Stimulated activated naive CD8-positive, alpha-beta T cell treated with anti-CD3 and anti-CD28 coated beads, Interleukin-15, Interleukin-2, amounts not matched to agents 100 ng/mL and 50 ng/mL, for 24 hours (primary cell): ENCODE data around the gene TENT4A.

ENCODE experiments used
- H3K27ac Mint-ChIP-seq: one replicate; pipeline ENCODE4 v1.8.0; 2021; ENCODE audit warnings: mild to moderate bottlenecking, mixed read lengths
- H3K27me3 Mint-ChIP-seq: one replicate; pipeline ENCODE4 v1.8.0; 2021; ENCODE audit warnings: mixed read lengths
- H3K36me3 Mint-ChIP-seq: one replicate; pipeline ENCODE4 v1.8.0; 2021; ENCODE audit warnings: low read depth, mixed read lengths
- H3K4me1 Mint-ChIP-seq: one replicate; pipeline ENCODE4 v1.8.0; 2021; ENCODE audit warnings: low read depth, mixed read lengths
- H3K4me3 Mint-ChIP-seq: one replicate; pipeline ENCODE4 v1.8.0; 2021; ENCODE audit warnings: mild to moderate bottlenecking, mixed read lengths
- H3K9me3 Mint-ChIP-seq: one replicate; pipeline ENCODE4 v1.8.0; 2021; ENCODE audit warnings: mixed read lengths

Gene TENT4A

GRCh38 chr5:6742081-6742758, 29.0 kb downstream of the TENT4A start:
- Mint-ChIP-seq H3K27ac (no peak overlapping the region), H3K4me1 (peaks cover 19% of the 10 kb centered on the region), H3K4me3 (no peak overlapping the region), H3K27me3 (no peaks in the 10 kb centered on the region), H3K9me3 (no peaks in the 10 kb centered on the region), H3K36me3 (peaks cover 62% of the 10 kb centered on the region)

DNA sequence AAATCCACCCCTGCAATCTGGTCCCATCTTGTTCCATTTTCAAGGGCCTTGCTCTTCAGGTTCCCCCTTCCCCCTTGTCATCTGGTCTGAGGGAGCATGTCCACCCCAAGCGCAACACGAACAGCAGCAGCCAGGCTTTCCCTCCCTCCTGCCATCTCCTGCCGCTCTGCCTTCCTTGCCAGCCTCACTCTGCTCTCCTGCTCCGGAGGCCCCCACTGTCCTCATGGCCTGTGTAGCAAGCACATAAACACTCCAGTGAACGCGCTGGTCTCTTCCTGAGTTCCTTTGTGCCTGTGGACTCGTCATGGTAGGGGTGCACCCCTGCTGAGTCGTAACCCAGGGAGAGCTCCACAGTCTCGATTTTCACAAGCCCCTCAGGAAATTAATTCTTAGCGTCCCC, 29.9 kb downstream of the TENT4A start:
- Mint-ChIP-seq H3K27ac (no peak overlapping the region), H3K9me3 (no peaks in the 10 kb centered on the region), H3K27me3 (no peaks in the 10 kb centered on the region), H3K4me3 (no peak overlapping the region), H3K4me1 (peaks cover 14% of the 10 kb centered on the region), H3K36me3 (peaks cover 66% of the 10 kb centered on the region)

DNA sequence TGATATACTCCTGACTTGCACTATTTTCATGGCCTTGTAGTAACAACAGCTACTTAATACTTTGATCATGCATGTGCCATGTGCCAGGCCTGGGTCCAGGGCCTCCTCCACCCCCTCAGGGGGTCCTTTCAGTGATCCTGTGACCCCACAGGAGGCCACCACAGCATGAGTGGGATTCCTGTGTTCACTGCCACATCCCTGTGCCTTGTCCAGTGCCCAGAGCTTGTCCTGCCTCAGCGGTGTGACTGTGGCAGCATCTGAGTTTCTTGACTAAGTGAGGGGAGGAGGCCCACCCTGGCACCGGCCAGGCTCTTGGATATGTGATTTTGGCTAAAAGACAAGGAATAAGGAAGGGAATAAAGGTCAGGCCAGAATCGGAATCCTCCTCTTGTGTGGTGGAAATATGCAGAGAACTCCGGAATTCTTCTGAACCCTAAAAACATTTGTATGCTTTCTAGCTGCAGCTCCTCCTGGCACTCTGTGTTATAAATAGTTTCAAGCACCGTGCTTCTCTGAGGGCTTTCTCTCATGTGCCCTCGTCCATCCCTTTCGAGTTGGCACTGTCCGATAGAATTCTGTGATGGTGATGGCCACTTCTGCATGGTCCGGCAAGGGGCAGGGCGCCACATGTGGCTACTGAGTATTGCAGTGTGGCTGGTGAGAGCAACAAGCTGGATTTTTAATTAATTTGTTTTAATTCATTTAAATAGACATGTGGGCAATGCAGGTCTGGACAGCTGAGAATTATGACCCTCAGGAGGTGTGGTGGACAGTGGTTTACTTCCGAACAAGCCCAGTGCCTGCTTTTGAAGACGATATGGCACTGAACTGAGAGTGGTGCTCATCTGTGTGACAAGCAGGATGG, 31.8 kb downstream of the TENT4A start:
- no peak overlapping the region for H3K4me3 Mint-ChIP-seq
- no peaks in the 10 kb centered on the region for H3K27me3 Mint-ChIP-seq
- peaks cover 63% of the 10 kb centered on the region for H3K36me3 Mint-ChIP-seq
- H3K4me1 Mint-ChIP-seq: peaks cover 4% of the 10 kb centered on the region
- H3K9me3 Mint-ChIP-seq: no peaks in the 10 kb centered on the region
- no peak overlapping the region for H3K27ac Mint-ChIP-seq

DNA sequence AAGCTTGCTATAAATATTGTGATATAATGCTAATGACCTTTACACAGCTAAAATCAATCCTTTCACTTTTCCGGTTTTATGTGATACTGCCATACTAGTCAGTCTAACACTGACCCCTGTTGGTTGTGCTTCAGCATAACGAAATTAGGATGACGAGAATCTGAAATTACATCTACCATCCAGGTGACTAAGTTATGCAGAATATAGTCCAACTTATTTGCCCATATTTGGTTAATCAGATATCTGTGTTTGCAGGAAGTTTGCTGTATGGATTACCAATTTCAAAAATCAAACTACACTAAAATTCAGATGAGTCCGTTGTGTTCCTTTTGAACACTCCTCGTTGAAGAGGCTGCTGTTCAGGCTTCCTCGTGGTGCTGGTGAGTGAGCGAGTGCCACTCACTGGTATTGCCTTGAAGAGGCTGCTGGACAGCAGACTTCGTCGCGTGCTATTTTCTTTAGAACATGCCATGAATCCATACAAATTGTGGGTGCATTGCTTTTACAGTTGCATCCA, 32.5 kb downstream of the TENT4A start:
- Mint-ChIP-seq H3K27ac (no peak overlapping the region), H3K27me3 (no peaks in the 10 kb centered on the region), H3K36me3 (peaks cover 66% of the 10 kb centered on the region), H3K4me3 (no peak overlapping the region), H3K9me3 (no peaks in the 10 kb centered on the region), H3K4me1 (peaks cover 10% of the 10 kb centered on the region)

- H3K36me3 Mint-ChIP-seq: peaks cover 71% of the 10 kb centered on the region
- peaks cover 10% of the 10 kb centered on the region for H3K4me1 Mint-ChIP-seq
- H3K27ac Mint-ChIP-seq: no peak overlapping the region
- H3K9me3 Mint-ChIP-seq: no peaks in the 10 kb centered on the region
- no peaks in the 10 kb centered on the region for H3K27me3 Mint-ChIP-seq
- no peak overlapping the region for H3K4me3 Mint-ChIP-seq
Measured at GRCh38 chr5:6746244-6746643, 33.0 kb downstream of the TENT4A start.

- peaks cover 79% of the 10 kb centered on the region for H3K36me3 Mint-ChIP-seq
- no peak overlapping the region for H3K4me3 Mint-ChIP-seq
- H3K27me3 Mint-ChIP-seq: no peaks in the 10 kb centered on the region
- H3K27ac Mint-ChIP-seq: no peak overlapping the region
- H3K9me3 Mint-ChIP-seq: no peaks in the 10 kb centered on the region
- peaks cover 10% of the 10 kb centered on the region for H3K4me1 Mint-ChIP-seq
Measured at GRCh38 chr5:6747103-6747502, 33.9 kb downstream of the TENT4A start.

GRCh38 chr5:6748142-6748541, 34.9 kb downstream of the TENT4A start:
- Mint-ChIP-seq H3K4me3 (no peak overlapping the region), H3K36me3 (peaks cover 83% of the 10 kb centered on the region), H3K27ac (no peak overlapping the region), H3K27me3 (no peaks in the 10 kb centered on the region), H3K4me1 (peaks cover 10% of the 10 kb centered on the region), H3K9me3 (no peaks in the 10 kb centered on the region)

- Mint-ChIP-seq H3K4me1 (peaks cover 10% of the 10 kb centered on the region), H3K27me3 (no peaks in the 10 kb centered on the region), H3K4me3 (no peak overlapping the region), H3K27ac (peak overlapping the region; percentile 55), H3K36me3 (peaks cover 84% of the 10 kb centered on the region), H3K9me3 (no peaks in the 10 kb centered on the region)
Measured at GRCh38 chr5:6749026-6749716, 35.9 kb downstream of the TENT4A start.

DNA sequence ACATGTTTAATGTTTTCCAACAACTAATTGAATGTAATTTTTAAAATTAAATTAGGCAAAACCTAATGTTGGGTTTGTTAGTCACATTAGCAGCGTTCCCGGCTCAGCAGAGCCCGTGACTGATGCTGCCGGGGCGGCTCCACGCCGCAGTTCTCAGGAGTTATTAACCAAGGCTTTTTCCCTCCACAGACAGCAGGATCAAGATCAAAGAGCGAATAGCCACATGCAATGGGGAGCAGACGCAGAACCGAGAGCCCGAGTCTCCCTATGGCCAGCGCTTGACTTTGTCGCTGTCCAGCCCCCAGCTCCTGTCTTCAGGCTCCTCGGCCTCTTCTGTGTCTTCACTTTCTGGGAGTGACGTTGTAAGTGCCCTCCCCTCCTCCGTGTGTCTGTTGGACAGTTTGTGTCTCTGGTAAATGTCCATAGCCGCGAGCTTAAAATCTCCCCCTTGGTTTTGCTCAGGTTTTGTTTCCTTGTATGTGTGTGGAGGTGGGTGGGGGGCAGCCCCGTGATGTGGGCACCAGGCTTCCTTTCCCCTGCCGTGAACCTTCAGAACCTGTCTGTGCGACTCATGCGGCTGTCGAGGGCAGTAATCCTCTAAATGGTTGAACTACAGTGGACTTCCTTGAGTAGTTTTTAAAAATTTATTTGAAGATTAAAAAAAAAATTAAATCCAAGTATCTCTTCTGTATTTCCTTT, 37.1 kb downstream of the TENT4A start:
- Mint-ChIP-seq H3K27ac (peak overlapping the region; percentile 41), H3K4me3 (no peak overlapping the region), H3K27me3 (no peaks in the 10 kb centered on the region), H3K36me3 (peaks cover 90% of the 10 kb centered on the region), H3K9me3 (no peaks in the 10 kb centered on the region), H3K4me1 (peaks cover 6% of the 10 kb centered on the region)

DNA sequence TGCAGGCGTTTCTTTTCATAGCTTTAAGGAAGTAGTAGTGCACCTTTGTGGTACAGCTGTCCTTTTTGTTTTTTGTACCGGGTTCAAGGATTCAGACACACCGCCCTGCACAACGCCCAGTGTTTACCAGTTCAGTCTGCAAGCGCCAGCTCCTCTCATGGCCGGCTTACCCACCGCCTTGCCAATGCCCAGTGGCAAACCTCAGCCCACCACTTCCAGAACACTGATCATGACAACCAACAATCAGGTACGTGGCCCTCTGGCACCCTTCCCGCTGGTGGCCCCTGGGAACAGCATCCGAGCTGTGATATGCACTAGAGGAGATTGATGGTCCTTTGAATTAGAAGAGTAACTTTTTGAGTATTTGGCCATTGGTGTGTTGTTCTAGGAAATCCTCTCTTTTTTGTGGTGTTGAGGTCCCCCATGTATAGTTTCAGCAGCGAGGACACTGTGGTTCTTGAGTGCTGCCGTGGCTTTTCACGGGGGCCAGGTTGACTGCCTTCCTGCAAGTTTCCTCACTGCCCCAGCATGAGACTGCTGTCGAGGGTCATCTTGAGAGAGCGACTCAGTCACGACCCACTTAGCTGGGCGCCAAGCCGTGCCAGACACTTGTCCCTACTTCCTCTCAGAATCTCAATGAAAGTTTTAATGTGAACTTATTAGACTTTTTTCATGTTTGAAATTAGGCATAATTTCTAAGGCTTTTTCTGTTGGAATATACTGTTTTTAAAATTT, 37.9 kb downstream of the TENT4A start:
- no peak overlapping the region for H3K4me3 Mint-ChIP-seq
- H3K27me3 Mint-ChIP-seq: no peaks in the 10 kb centered on the region

DNA sequence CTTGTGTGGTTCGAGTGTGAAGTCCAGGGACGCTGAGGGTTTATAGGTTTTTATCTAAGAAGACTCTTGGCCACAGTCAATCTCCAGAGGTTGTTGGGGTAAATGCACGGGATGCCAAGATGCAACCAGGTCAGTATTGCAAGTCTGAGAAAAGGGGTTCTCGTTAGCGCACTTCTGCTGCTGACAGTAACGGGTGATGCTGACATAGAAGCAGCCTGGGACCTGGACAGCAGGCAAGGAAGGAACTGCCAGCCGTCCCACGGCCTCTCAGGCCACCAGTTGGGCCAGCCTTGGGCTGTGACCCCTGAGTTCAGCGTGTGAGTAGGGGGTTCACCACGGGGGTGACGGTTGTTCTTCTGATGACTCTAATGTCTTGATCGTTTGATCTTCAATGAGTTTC, 39.0 kb downstream of the TENT4A start:
- no peaks in the 10 kb centered on the region for H3K27me3 Mint-ChIP-seq
- H3K4me1 Mint-ChIP-seq: peaks cover 6% of the 10 kb centered on the region
- H3K36me3 Mint-ChIP-seq: peaks cover 94% of the 10 kb centered on the region
- no peaks in the 10 kb centered on the region for H3K9me3 Mint-ChIP-seq
- no peak overlapping the region for H3K27ac Mint-ChIP-seq
- H3K4me3 Mint-ChIP-seq: no peak overlapping the region

More for the DNA sequence above, 37.9 kb downstream of the TENT4A start:
- H3K9me3 Mint-ChIP-seq: no peaks in the 10 kb centered on the region
- H3K4me1 Mint-ChIP-seq: peaks cover 6% of the 10 kb centered on the region
- no peak overlapping the region for H3K27ac Mint-ChIP-seq
- H3K36me3 Mint-ChIP-seq: peaks cover 93% of the 10 kb centered on the region

- Mint-ChIP-seq H3K4me3 (no peak overlapping the region), H3K27ac (no peak overlapping the region), H3K4me1 (peaks cover 6% of the 10 kb centered on the region), H3K36me3 (peaks cover 92% of the 10 kb centered on the region), H3K9me3 (no peaks in the 10 kb centered on the region), H3K27me3 (no peaks in the 10 kb centered on the region)
Measured at GRCh38 chr5:6752782-6753181, 39.5 kb downstream of the TENT4A start.

DNA sequence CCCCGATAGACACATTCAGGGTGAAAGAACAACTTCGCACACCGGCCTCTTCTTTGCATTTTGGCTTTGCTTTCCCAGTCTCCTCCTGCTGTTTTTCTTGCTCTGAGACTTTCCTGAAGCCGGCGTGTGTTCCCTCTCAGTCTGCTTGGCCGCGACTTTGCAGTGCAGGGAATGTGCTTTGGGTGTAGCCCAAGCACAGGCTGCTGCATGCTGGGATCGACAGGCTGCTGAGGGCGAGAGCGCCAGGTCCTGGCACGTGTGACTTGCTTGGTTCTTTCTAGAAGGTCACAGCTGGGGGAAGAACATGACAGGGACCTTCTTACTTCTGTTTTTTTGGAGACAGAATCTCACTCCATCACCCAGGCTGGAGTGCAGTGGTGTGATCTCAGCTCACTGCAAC, 40.6 kb downstream of the TENT4A start:
- no peaks in the 10 kb centered on the region for H3K9me3 Mint-ChIP-seq
- no peak overlapping the region for H3K4me3 Mint-ChIP-seq
- H3K4me1 Mint-ChIP-seq: peaks cover 6% of the 10 kb centered on the region
- peaks cover 86% of the 10 kb centered on the region for H3K36me3 Mint-ChIP-seq
- no peaks in the 10 kb centered on the region for H3K27me3 Mint-ChIP-seq
- H3K27ac Mint-ChIP-seq: no peak overlapping the region

- H3K27ac Mint-ChIP-seq: no peak overlapping the region
- H3K27me3 Mint-ChIP-seq: no peaks in the 10 kb centered on the region
- peaks cover 78% of the 10 kb centered on the region for H3K36me3 Mint-ChIP-seq
- H3K4me1 Mint-ChIP-seq: peaks cover 6% of the 10 kb centered on the region
- no peaks in the 10 kb centered on the region for H3K9me3 Mint-ChIP-seq
- H3K4me3 Mint-ChIP-seq: no peak overlapping the region
Measured at GRCh38 chr5:6754766-6755165, 41.5 kb downstream of the TENT4A start.
